NCI-H128 (cell line): Measurements from ENCODE around the gene DACT3.

Experiments used
- DNase-seq: peaks from one replicate; lab custom pipeline; 2025; ENCODE audit not compliant: unreplicated experiment; lab: John Stamatoyannopoulos, UW

The DACT3 gene, protein sequence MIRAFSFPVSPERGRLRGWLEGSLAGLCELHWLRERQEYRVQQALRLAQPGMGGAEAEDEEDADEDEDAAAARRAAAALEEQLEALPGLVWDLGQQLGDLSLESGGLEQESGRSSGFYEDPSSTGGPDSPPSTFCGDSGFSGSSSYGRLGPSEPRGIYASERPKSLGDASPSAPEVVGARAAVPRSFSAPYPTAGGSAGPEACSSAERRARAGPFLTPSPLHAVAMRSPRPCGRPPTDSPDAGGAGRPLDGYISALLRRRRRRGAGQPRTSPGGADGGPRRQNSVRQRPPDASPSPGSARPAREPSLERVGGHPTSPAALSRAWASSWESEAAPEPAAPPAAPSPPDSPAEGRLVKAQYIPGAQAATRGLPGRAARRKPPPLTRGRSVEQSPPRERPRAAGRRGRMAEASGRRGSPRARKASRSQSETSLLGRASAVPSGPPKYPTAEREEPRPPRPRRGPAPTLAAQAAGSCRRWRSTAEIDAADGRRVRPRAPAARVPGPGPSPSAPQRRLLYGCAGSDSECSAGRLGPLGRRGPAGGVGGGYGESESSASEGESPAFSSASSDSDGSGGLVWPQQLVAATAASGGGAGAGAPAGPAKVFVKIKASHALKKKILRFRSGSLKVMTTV

DNA sequence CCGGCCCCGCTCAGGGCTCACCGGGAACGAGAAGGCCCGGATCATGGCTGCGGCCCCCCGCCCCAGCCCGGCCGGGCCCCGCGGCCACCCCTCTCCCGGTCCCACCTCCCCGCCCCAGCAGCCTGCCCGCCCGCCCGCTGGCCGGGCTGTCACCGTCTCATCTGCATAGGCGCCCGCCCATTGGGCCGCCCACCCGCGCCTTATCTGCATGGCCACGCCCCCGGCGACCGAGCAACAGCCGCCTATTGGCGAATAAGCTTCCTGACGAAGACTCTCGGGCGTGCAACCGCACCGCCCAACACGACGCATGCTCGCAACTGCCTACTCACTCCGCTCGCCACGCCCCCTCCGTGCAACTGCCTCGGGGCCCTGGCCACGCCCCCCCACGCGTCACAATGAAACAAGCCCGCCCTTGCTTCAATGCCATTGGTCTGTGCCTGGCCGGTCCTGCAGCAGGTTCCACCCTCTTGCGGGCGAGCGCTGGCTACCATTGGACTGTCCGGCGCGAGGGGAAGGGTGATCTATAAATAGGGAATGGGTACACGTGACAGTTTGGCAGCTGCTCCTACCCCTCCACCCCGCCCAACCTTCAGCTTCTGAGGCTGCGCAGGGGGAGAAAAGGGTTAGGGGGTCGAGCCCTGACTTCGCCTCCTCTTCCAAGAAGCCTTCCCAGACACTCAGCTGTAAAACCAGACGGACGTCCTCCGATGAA lies at the start of gene DACT3:
TSS of gene DACT3 (minus strand) at position 163 of the 712 bp plus-strand sequence. CDS start at position 45, 118 bp downstream.
- peak; percentile 99 for DNase-seq

DNA sequence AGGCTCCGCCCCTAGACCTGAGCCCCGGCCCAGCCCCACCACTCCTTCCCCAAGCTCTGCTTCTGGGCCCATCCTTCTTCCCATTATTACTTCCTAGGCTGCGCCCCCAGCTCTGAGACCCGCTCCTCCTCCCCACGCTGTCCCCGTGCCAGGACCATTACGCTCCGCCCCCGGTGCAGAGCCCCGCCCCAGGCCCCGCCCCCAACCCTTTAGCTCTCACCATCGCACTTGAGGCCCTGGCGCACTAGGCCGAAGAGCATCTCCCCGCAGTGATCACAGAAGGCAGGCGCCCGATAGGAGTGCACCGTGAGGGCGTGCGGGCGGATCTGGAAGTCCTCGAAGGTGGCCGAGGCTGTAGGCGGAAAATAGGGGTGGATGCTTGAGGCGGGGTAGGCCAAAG lies 49.7 kb upstream of the DACT3 start:
- DNase-seq = no peak

DNA sequence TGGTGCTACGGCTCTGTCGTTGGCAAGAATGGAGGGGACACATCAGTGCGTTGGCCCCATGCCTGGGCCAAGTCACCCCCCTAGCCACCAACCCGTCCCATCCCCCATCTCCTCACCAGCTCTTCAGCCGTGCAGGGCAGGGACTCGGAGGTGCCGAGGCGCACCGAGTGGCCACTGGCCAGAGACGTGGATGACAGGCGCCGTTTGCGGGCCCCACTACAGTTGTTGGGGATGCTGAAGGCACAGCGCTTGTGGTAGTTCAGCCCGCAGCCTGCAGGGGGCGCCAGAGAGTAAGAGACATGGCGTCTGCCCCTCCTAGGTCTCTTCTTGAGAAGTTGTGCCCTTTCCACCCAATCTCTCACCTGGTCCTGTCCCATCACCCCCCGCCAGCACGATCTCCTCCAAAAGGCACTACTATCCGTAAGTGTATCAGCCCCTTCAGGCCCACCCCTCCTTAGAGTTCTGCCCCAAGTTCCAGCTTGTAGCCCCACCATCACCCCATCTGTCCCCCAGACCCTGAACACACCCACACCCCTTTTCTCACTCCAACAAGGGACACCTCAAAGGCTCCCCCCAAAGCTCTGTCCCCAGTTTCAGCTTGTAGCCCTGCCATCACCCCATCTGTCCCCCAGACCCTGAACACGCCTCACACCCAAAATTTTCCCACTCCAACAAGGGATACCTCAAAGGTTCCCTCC lies 43.5 kb upstream of the DACT3 start:
- DNase-seq = no peak

DNA sequence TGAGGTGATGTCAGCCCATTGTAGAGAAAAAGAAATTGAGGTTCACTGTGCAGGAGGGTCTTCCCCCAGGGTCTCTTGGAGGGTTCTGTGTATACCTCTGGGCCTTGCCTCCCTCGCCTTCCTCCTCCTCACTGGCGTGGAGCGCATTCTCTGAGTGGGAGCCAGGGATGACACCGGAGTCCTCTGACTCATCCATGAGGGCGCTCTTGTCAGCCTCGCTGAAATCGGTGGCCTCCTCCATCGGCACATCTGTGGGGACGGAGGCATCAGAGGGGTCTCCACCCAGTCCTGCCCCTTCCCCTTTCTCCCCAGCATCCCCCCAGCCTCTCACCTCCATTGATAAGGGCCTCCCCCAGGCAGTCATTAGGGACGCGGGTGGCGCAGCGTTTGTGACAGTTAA lies 39.7 kb upstream of the DACT3 start:
- no peak for DNase-seq

DNA sequence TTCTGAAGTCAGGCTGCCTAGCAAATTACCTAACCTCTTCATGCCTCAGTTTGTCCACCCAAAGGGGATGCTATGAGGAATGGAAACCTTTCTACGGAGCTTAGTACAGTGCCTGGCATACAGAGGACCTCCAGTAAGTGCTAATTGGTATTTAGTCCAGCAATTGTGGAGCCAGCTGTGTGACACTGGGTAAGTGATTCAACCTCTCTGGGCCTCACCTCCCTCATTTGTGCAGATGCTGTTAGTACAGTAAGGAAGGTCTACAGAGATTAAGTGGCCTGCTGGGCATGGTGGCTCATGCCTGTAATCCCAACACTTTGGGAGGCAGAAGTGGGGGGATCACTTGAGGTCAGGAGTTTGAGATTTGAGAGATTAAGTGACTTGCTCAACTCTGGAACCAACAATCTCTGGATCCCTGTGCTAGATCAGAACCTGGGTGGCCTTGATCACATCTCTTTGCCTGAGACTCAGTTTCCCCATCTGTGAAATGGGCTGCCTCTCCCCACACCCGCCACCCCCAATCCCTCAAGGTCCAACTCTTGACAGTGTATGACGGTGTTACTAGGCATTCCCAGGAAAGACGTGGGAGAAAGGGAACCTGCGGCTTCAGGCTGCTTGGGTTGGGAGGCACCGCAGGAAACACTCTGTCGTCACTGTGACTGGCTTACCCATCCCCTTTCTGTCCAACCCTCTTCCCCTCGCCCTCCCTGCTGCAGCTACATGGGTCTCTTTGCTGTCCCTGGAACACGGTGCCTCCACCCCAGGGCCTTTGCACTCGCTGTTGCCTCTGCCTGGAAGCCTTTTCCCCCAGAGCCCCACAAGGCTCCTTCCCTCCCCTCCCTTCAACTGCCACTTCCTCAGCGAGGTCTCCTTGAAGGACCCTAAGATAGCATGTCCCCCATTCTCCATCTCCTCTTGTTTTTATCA lies 37.7 kb upstream of the DACT3 start:
- DNase-seq = no peak

DNA sequence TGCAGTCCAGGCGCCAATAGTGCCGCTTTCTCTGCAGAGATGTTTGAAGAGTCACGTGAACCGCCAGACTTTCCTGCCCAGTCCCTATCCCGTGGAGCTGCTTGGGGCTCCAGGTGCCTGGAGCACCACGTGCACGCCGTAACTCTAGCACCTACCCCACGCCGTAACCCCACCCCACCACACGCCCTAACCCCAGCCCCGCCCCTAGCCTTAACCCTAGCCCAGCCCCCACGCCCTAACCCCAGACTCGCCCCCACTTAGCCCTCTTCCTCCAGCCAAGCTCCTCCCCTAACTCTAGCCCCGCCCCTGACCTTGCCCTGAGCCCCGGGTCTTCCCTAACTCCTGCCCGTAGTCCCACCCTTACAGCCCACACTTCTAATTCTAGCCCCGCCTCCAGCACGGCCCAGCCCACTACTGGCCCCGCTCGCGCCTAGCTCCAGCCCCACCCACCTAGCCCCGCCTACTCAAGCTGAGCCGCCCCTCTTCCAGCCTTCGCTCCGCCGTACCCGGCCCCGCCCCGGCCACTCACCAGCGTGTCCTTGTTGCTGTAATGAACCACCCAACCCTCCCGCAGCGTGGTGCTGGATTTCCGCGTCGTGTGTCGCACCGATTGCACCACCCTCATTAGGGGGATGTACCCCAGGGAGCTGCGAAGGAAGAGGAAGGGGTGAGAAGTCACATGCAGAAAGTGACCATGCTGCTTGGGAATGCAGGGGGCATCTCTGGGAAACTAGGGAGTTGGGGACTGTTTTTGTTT lies 36.4 kb upstream of the DACT3 start:
- DNase-seq = no peak

DNA sequence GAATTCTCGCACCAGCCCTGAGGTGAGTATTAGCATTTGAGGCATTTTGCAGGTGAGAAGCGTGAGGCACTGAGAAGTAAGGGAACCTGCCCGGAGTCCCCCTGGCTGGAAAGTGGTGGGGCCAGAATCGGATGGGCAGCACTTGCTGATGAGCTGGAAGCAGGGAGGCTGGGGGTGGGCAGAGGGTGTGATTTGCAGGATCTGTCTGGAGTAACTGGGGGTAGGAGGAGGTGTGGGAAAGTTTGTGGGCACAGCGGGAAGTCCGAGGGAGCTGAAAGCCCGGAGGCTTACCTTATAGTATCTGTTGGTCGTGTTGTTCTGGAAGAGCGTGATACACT lies 35.9 kb upstream of the DACT3 start:
- DNase-seq = no peak

DNA sequence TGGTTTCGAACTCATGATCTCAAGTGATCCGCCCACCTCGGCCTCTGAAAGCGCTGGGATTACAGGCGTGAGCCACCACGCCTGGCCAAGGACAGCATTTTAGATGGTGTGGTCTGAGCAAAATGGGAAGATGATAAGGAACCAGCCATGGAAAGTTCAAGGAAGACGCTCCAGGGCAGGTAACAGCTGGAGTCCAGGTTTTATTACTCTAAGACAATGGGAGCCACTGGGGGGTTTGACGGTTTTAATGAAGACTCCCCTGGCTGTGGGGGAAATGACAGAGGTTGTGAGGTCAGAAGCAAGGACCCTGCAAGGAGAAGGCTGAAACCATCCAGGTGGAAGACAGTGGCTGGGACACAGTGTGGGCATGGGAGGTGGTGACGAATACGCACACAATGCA lies 35.1 kb upstream of the DACT3 start:
- no peak for DNase-seq

DNA sequence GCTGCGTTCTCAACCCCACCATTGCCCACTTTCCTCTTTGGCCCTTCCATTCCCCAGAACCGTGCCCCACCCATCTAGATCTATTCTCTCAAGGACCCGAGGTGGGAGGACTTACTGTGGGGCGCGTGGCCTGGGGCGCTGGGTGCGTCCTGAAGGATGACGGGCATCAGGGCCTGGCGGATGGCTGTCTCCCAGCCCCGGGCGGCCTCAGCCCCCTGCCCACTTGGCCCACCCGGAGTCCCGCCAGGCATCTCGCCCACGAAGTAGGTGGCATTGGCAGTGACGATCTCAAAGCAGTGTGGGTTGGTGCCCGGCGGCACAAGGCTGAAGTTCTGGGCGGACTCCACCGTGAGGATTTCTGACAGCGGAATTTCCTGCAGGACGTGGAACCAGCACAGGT lies 32.8 kb upstream of the DACT3 start:
- DNase-seq = no peak

DNA sequence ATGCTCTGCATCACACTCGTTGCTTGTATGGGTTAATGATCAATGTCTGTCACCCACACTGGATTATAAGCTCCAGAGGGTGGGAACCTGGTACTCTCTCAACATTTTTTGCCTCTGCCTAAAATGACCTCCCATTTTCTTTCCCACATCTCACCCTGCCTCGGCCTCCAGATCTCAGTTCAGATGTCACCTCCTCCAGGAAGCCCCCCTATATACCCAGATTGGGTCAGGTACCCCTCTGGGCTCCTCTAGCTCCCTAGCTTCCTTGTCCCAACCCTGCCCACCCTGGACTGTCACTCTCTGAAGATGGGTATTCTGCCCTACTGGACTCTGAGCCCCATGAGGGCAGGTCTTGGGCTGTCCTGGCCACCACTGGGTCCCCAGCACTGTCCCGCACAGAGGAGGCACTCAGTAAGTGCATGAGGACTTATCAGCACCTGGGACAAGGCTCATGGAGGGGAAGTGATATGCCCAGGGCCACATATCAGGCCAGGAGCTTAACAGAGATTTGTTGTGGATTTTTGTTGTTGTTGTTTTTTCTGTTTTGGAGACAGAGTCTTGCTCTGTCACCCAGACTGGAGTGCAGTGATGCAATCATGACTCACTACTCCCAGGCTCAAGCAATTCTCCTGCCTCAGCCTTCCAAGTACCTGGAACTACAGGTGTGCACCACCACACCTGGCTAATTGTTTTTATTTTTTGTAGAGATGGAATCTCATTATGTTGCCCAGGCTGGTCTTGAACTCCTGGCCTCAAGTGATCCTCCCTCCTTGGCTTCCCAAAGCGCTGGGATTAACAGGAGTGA lies 32.1 kb upstream of the DACT3 start:
- DNase-seq = no peak

DNA sequence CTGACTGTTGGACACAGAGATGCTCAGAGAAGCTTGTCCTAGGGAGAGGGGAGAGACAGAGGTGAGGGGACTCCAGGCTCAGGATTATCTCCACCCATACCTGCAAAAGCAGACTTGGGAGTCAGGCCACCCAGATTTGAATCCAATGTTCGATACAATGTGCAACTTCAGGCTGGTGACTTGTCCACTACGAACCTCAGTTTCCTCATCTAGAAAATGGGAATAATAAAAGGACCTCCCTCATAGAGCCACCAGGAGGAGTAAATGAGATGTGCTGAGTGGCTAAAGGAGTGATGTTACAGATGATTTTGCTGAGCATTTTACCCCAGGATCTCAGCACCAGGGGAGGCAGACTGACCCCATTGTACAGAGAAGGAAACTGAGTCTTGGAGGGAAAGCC lies 31.0 kb upstream of the DACT3 start:
- no peak for DNase-seq

DNA sequence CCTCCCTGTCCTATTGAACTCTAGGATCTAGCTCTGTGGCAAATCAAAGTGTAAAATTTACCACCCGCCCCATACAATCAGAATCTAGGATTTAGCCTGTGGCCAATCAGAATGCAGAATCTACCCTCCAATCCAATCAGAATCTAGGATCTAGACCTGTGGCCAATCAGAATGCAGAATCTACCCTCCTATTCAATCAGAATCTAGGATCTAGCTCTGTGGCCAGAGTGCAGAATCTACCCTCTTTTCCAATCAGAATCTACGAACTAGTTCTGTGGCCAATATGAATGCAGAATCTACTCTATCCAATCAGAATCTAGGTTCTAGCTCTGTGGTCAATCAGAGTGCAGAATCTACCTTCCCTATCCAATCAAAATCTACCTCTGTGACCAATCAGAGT lies 30.1 kb upstream of the DACT3 start:
- DNase-seq = no peak

DNA sequence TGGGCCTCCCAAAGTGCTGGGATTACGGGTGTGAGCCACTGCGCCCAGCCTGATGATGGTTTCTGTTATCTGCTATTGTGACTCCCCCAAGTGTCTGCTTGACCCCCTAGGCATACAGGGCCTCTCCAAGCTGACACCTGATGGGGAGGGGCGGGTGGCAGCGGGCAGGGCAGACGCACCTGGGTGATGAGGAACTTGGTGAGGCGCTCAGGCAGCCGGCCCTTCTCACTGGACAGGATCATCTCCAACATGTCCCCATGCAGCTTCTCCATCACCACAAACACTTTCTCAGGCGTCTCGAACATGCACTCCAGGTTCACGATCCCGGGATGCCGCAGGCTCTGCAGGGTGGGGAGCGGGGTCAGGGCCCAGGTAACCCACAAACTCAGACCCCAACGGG lies 28.4 kb upstream of the DACT3 start:
- DNase-seq = no peak

DNA sequence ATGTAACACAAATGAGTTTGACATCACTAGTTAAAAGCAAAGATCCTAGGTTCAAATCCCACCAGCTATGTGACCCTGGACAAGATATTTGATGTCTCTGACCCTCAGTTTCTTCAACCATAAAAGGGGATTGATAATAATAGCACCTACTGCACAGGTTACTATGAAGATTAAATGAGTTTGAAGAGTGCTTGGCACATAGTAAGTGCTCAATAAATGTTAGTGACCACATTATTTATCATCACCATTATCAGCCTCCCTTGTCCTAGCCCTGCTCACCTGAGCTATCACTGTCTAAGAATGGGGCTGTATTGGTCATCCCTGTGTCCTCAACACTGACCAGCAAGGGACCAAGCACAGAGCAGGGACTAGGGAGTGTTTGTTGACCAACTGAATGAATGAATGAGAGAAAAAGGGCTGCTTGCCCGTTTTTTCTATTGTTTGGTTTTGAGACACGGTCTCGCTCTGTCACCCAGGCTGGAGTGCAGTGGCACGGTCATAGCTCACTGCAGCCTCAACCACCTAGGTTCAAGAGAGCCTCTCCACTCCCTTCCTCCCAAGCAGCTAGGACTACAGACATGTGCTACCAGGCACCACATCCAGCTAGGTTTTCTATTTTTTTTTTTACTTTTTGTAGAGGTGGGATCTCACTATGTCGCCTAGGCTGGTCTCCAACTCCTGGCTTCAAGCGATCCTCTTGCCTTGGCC lies 26.6 kb upstream of the DACT3 start:
- no peak for DNase-seq

DNA sequence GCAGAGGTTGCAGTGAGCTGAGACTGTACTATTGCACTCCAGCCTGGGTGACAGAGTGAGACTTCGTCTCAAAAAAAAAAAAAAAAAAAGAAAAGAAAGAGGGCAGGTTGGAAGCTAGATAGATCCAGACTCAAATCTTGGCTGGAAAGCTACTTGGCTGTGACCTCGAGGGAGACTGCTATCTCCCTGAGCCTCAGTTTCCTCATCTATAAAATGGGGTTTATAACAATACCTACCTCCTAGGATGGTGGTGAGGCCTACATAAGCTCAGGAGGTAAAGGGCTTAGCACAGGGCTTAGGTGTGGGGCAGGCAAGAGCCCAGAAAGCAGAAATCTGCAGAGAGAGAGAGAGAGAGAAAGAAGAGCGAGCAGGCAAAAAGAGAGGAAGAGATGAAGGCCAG lies 24.2 kb upstream of the DACT3 start:
- no peak for DNase-seq

DNA sequence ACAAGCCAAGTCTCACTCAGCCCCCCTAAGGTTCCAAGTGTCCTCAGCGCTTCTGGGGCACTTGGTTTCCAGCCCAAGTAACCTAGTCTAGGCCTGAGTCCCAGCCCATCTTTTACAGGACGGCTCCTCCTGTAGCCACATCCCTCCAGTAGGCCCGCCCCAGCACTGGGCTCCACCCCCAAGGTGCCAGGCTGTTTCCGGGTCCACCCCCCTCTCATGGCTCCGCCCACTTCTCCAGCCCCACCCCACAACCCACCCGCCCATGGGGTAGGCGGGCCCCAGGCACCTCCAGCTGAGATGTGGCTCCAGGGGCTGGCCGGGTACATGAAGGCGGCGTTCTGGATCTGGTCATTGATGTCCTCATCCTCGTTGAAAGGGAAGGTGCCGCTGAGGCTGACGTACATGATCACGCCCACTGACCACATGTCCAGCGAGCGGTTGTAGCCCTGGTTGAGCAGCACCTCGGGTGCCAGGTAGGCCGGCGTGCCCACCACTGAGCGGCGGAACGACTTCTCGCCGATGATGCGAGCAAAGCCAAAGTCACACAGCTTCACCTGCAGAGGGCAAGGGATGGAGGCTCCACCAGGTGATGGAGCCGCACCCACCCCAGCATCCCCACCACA lies 17.2 kb upstream of the DACT3 start:
- no peak for DNase-seq

DNA sequence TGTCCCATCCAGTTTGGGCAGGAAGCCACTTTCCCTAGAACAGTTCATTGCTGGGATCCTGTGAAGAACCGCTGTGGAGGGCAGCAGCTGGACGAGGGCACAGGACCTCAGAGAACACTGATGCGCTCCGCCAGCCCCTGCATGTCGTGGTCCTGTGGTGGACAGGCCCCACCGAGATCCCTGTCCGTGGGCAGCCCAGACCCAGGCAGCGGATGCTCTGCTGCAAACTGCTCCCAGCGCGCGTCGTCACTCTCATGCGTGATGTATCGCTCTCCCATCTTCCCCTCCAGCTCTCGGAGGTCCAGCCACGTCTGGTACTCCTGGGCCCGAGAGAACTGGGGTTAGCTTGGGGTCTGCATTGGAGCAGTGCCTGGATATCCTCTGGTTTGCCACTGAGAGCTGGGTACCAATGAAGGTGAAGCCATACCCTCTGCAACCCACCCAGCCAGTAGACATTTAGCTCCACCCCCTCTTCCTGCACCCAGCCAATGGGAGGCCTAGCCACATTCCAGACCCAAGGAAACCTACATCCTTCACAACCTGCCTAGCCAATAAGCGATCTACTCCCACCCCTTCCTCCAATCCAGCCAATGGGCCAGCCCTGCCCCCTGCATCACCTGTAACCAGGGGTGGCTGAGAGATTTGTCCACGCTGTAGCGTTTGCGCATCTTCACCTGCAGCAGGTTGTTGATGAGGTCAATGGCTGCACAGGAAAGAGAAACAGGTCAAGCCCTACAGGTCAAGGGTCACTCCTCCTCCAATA lies 13.6 kb upstream of the DACT3 start:
- no peak for DNase-seq
